ENCODE measurements around the gene HECTD1. TPM values are rescaled to one million over a fixed set of nuclear protein-coding genes. Genes with fewer than 3 reads are reported as not detected.

HECTD1 gene
- total and polyA plus RNA-seq, 10 of the 15 experiments (the other 5 are each of a cell fraction or from before 2014, with no cell fraction given): 27.3 to 116 (median 57.7) TPM

- FAIRE-seq: no peak
- DNase-seq (ENCODE audit: low read depth, low spot score): no peak
- TF ChIP-seq POLR2AphosphoS2 (IDR thresholded peaks at IDR 0.05; ENCODE audit: low read depth, low read length) (no peak), FOXK2 (IDR thresholded peaks at IDR 0.05) (no peak), ZNF207 (IDR thresholded peaks at IDR 0.05; ENCODE audit: borderline replicate concordance) (no peak)
- H3K9me3 ChIP-seq (replicated peaks; ENCODE audit: control insufficient read depth, insufficient read depth, low read length): no peaks in the 10 kb centered on the region
- H2AFZ ChIP-seq (ENCODE audit: control insufficient read depth, low read depth, low read length): no peak overlapping the region
- H3K4me2 ChIP-seq (ENCODE audit: control insufficient read depth, insufficient read depth): no peak overlapping the region
- intact Hi-C loops (cut with micrococcal nuclease; ENCODE audit: unreplicated experiment): no loop called here
- POLR2A ChIA-PET: interaction anchor here (0.6 kb wide), 1 partner anchor 41 kb away, joined by 5 read pairs; no protein-coding TSS in a partner anchor
- no peaks in the 10 kb centered on the region for H3K79me2 ChIP-seq (ENCODE audit: control insufficient read depth, insufficient read depth, low read length)
- RAD21 ChIA-PET (ENCODE audit: unreplicated experiment): no interaction called here
- no peak for ATAC-seq
- H3K27me3 ChIP-seq (replicated peaks in 1 of 2; ENCODE audit: control insufficient read depth in 2 of 2, insufficient read depth in 2 of 2, low read length in 1 of 2): no peaks in the 10 kb centered on the region
- in situ Hi-C loops (cut with MboI): no loop called here
- WGBS (ENCODE audit: insufficient coverage, insufficient replicate concordance, low lambda C conversion rate, missing lambda C conversion rate): 67% methylated on average over 8 of the region's 10 CpGs
- SMC1A ChIA-PET (ENCODE audit: uncharacterized antibody, unreplicated experiment): interaction anchor here (0.7 to 1.0 kb wide), 3 partner anchors 10 to 38 kb away, joined by 3 read pairs; no protein-coding TSS in a partner anchor
- H4K20me1 ChIP-seq (ENCODE audit: control insufficient read depth, insufficient read depth): no peaks in the 10 kb centered on the region
- BruUV-seq (replicated peaks): no TSS peak
- H3K36me3 ChIP-seq (ENCODE audit: control insufficient read depth in 2 of 2, insufficient read depth in 2 of 2, low read length in 1 of 2): no peaks in the 10 kb centered on the region
- H3K9ac ChIP-seq (ENCODE audit: control insufficient read depth, insufficient read depth, low read length): no peak overlapping the region
- no peak overlapping the region for H3K4me3 ChIP-seq
- H3K4me1 ChIP-seq (ENCODE audit: control insufficient read depth, insufficient read depth, low read length): no peaks in the 10 kb centered on the region
- H3K27ac ChIP-seq (ENCODE audit: control insufficient read depth, insufficient read depth): no peak overlapping the region
- CTCF ChIA-PET: no interaction called here
Observed at GRCh38 chr14:31251028-31251958, 43.7 kb upstream of the HECTD1 start.

GRCh38 chr14:31244626-31245025 is 37.0 kb upstream of the HECTD1 start:
- no peak overlapping the region for H2AFZ ChIP-seq (ENCODE audit: control insufficient read depth, low read depth, low read length)
- no peaks in the 10 kb centered on the region for H4K20me1 ChIP-seq (ENCODE audit: control insufficient read depth, insufficient read depth)
- ChIA-PET SMC1A (ENCODE audit: uncharacterized antibody, unreplicated experiment) (no interaction called here), POLR2A (interaction anchor here (0.6 kb wide), 1 partner anchor 64 kb away, joined by 3 read pairs; no protein-coding TSS in a partner anchor), CTCF (no interaction called here), RAD21 (ENCODE audit: unreplicated experiment) (no interaction called here)
- H3K27ac ChIP-seq (ENCODE audit: control insufficient read depth, insufficient read depth): no peak overlapping the region
- no peaks in the 10 kb centered on the region for H3K79me2 ChIP-seq (ENCODE audit: control insufficient read depth, insufficient read depth, low read length)
- no peak overlapping the region for H3K9ac ChIP-seq (ENCODE audit: control insufficient read depth, insufficient read depth, low read length)
- DNase-seq (ENCODE audit: low read depth, low spot score): no peak
- FAIRE-seq: no peak
- 44% methylated on average over 3 of the region's 3 CpGs for WGBS (ENCODE audit: insufficient coverage, insufficient replicate concordance, low lambda C conversion rate, missing lambda C conversion rate)
- BruUV-seq (replicated peaks): no TSS peak
- H3K4me2 ChIP-seq (ENCODE audit: control insufficient read depth, insufficient read depth): no peak overlapping the region
- intact Hi-C loops (cut with micrococcal nuclease; ENCODE audit: unreplicated experiment): loop anchor here (1.0 kb wide), 1 partner anchor 30 kb away; no protein-coding TSS in a partner anchor
- no peak overlapping the region for H3K4me3 ChIP-seq
- no peak for ATAC-seq
- H3K27me3 ChIP-seq (replicated peaks in 1 of 2; ENCODE audit: control insufficient read depth in 2 of 2, insufficient read depth in 2 of 2, low read length in 1 of 2): no peaks in the 10 kb centered on the region
- H3K36me3 ChIP-seq (ENCODE audit: control insufficient read depth in 2 of 2, insufficient read depth in 2 of 2, low read length in 1 of 2): no peaks in the 10 kb centered on the region
- no peaks in the 10 kb centered on the region for H3K9me3 ChIP-seq (replicated peaks; ENCODE audit: control insufficient read depth, insufficient read depth, low read length)
- peaks cover 4% of the 10 kb centered on the region for H3K4me1 ChIP-seq (ENCODE audit: control insufficient read depth, insufficient read depth, low read length)
- in situ Hi-C loops (cut with MboI): no loop called here
- TF ChIP-seq RBBP5 (conservative IDR thresholded peaks at IDR 0.05) (no peak), NKRF (conservative IDR thresholded peaks at IDR 0.05) (no peak), ETV6 (conservative IDR thresholded peaks at IDR 0.05 in 1 of 2, IDR thresholded peaks at IDR 0.05 in 1 of 2; ENCODE audit: borderline replicate concordance in 1 of 2, low read depth in 1 of 2) (no peak), ATF7 (IDR thresholded peaks at IDR 0.05; ENCODE audit: low read depth) (no peak), STAT1 (conservative IDR thresholded peaks at IDR 0.05) (no peak)
- TF ChIP-seq, protein P1, sequence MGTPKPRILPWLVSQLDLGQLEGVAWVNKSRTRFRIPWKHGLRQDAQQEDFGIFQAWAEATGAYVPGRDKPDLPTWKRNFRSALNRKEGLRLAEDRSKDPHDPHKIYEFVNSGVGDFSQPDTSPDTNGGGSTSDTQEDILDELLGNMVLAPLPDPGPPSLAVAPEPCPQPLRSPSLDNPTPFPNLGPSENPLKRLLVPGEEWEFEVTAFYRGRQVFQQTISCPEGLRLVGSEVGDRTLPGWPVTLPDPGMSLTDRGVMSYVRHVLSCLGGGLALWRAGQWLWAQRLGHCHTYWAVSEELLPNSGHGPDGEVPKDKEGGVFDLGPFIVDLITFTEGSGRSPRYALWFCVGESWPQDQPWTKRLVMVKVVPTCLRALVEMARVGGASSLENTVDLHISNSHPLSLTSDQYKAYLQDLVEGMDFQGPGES (IDR thresholded peaks at IDR 0.05): no peak
- TF ChIP-seq, protein P2, sequence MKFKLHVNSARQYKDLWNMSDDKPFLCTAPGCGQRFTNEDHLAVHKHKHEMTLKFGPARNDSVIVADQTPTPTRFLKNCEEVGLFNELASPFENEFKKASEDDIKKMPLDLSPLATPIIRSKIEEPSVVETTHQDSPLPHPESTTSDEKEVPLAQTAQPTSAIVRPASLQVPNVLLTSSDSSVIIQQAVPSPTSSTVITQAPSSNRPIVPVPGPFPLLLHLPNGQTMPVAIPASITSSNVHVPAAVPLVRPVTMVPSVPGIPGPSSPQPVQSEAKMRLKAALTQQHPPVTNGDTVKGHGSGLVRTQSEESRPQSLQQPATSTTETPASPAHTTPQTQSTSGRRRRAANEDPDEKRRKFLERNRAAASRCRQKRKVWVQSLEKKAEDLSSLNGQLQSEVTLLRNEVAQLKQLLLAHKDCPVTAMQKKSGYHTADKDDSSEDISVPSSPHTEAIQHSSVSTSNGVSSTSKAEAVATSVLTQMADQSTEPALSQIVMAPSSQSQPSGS (IDR thresholded peaks at IDR 0.05; ENCODE audit: low read length): no peak
